ENCODE data around the gene ITGB5.

ITGB5 gene

DNA sequence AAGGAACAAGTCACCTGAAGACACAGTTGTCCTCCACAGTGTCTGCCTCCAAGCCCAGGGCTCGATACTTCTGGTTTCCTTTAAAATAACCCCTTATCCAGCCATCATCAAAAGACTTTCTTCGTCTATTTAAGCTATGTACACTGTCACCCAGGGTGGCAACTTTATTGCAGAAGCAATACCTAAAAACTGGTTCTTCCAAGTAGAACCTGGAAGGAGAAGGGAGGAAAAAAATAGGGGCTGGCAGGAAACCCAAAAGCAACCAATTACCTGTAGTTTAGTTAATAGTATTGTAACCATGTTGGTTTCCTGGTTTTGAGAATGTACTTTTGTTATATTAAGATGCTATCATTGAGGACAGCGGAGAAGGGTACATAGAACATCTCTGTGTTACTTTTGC, 33.7 kb downstream of the ITGB5 start:
- TF ChIP-seq RAD21 (IDR thresholded peaks at IDR 0.05; ENCODE audit: low read depth) (no peak), TCF12 (IDR thresholded peaks at IDR 0.05; ENCODE audit: low read depth) (no peak), MAX (IDR thresholded peaks at IDR 0.05) (no peak), YY1 (IDR thresholded peaks at IDR 0.05; ENCODE audit: low read depth) (no peak), TAF1 (IDR thresholded peaks at IDR 0.05; ENCODE audit: low read depth) (no peak), FOXM1 (IDR thresholded peaks at IDR 0.05; ENCODE audit: borderline replicate concordance, low read depth) (no peak), CEBPB (IDR thresholded peaks at IDR 0.05) (no peak), EP300 (IDR thresholded peaks at IDR 0.05; ENCODE audit: borderline replicate concordance) (no peak), REST (IDR thresholded peaks at IDR 0.05; ENCODE audit: low read depth) (no peak), NFIC (IDR thresholded peaks at IDR 0.05) (no peak), ZBTB7A (IDR thresholded peaks at IDR 0.05; ENCODE audit: low read depth) (no peak), EGR1 (IDR thresholded peaks at IDR 0.05) (no peak), CREB1 (IDR thresholded peaks at IDR 0.05; ENCODE audit: low read depth) (no peak), USF1 (IDR thresholded peaks at IDR 0.05) (no peak), TEAD4 (IDR thresholded peaks at IDR 0.05) (no peak)

- TF ChIP-seq YY1 (IDR thresholded peaks at IDR 0.05; ENCODE audit: low read depth) (no peak), FOXM1 (IDR thresholded peaks at IDR 0.05; ENCODE audit: borderline replicate concordance, low read depth) (no peak), ZBTB7A (IDR thresholded peaks at IDR 0.05; ENCODE audit: low read depth) (no peak), NFIC (IDR thresholded peaks at IDR 0.05) (no peak), CEBPB (IDR thresholded peaks at IDR 0.05) (no peak), TCF12 (IDR thresholded peaks at IDR 0.05; ENCODE audit: low read depth) (no peak), MAX (IDR thresholded peaks at IDR 0.05) (no peak), TEAD4 (IDR thresholded peaks at IDR 0.05) (no peak), CREB1 (IDR thresholded peaks at IDR 0.05; ENCODE audit: low read depth) (no peak), EGR1 (IDR thresholded peaks at IDR 0.05) (no peak)
These were observed 35.3 kb downstream of the ITGB5 start for GRCh38 chr3:124851905-124852304.

GRCh38 chr3:124851136-124851535, 36.0 kb downstream of the ITGB5 start:
- TF ChIP-seq TCF12 (IDR thresholded peaks at IDR 0.05; ENCODE audit: low read depth) (no peak), FOXM1 (IDR thresholded peaks at IDR 0.05; ENCODE audit: borderline replicate concordance, low read depth) (no peak), RAD21 (IDR thresholded peaks at IDR 0.05; ENCODE audit: low read depth) (no peak), TAF1 (IDR thresholded peaks at IDR 0.05; ENCODE audit: low read depth) (no peak), MAX (IDR thresholded peaks at IDR 0.05) (no peak), USF1 (IDR thresholded peaks at IDR 0.05) (no peak), NFIC (IDR thresholded peaks at IDR 0.05) (no peak), REST (IDR thresholded peaks at IDR 0.05; ENCODE audit: low read depth) (no peak), ZBTB7A (IDR thresholded peaks at IDR 0.05; ENCODE audit: low read depth) (no peak), TEAD4 (IDR thresholded peaks at IDR 0.05) (no peak), CREB1 (IDR thresholded peaks at IDR 0.05; ENCODE audit: low read depth) (no peak), EGR1 (IDR thresholded peaks at IDR 0.05) (no peak)

GRCh38 chr3:124850633-124851032, 36.5 kb downstream of the ITGB5 start:
- no peak for TF ChIP-seq MAX (IDR thresholded peaks at IDR 0.05)
- no peak for TF ChIP-seq TCF12 (IDR thresholded peaks at IDR 0.05; ENCODE audit: low read depth)
- no peak for TF ChIP-seq CREB1 (IDR thresholded peaks at IDR 0.05; ENCODE audit: low read depth)

- TF ChIP-seq CEBPB (IDR thresholded peaks at IDR 0.05) (no peak), ZBTB7A (IDR thresholded peaks at IDR 0.05; ENCODE audit: low read depth) (no peak)
These were observed 37.0 kb downstream of the ITGB5 start for GRCh38 chr3:124850212-124850611.

- no peak for TF ChIP-seq TCF12 (IDR thresholded peaks at IDR 0.05; ENCODE audit: low read depth)
- no peak for TF ChIP-seq NFIC (IDR thresholded peaks at IDR 0.05)
- TF ChIP-seq REST (IDR thresholded peaks at IDR 0.05; ENCODE audit: low read depth) = no peak
- no peak for TF ChIP-seq TAF1 (IDR thresholded peaks at IDR 0.05; ENCODE audit: low read depth)
- TF ChIP-seq EGR1 (IDR thresholded peaks at IDR 0.05) = no peak
- TF ChIP-seq YY1 (IDR thresholded peaks at IDR 0.05; ENCODE audit: low read depth) = no peak
- TF ChIP-seq FOXM1 (IDR thresholded peaks at IDR 0.05; ENCODE audit: borderline replicate concordance, low read depth) = no peak
These were observed 38.9 kb downstream of the ITGB5 start for GRCh38 chr3:124848300-124848699.

Measured in Ishikawa (cell line).